ENCODE measurements around the gene PRR23E. TPM values are rescaled to one million over a fixed set of nuclear protein-coding genes. Genes with fewer than 3 reads are reported as not detected.

The PRR23E gene
- total RNA-seq, 1 donor from 2014 or later, result not detected

GRCh38 chr3:127209155-127209839 lies 16.4 kb downstream of the PRR23E start:
- H3K27ac ChIP-seq (ENCODE audit: low read depth, low read length), result no peak overlapping the region

DNA sequence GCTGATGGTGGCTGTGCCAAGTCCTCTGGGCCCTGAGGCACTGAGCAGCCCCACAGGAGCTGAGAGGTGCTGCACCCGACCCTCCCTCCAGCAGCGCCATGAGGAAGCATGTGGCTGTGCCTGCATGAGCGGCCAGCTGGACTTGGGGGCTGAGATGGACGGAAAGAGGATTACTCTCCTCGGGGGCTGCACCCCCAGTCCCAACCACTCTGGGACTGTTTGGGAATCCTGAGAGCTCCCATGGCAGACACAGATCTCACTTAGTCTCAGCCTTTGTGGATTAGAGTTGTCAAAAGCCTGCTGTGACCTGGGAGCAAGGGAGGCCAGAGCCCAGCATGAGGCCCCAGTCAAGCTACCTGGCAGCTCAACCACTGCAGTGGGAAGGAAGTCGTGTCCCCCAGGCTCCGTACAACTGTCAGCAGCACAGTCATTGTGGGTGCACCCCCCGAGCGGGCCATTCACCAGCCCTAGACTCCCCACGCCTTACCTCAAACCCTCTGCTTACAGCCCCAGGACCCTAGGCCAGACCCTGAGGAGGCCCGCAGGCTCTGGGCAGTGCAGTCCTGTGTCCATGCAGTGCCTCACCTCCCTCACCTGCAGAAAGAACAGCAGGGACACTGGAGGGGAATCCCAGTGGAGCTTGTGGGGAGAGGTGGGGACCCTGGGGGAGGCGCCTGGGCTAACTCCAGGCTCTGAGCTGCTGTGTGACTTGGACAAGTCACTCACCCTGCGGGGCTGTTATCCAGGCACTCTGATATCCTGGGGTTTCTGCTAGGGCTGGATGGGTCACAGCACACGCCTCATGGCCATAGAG lies 17.1 kb downstream of the PRR23E start:
- no peaks in the 10 kb centered on the region for H3K4me1 ChIP-seq (ENCODE audit: insufficient read depth, low read length)
- Mint-ChIP-seq H3K4me1 (ENCODE audit: low read depth, unreplicated experiment) (no peaks in the 10 kb centered on the region), H3K9me3 (ENCODE audit: unreplicated experiment) (no peaks in the 10 kb centered on the region), H3K36me3 (ENCODE audit: low read depth, unreplicated experiment) (no peaks in the 10 kb centered on the region), H3K27ac (ENCODE audit: unreplicated experiment) (no peak overlapping the region), H3K27me3 (ENCODE audit: low read depth, unreplicated experiment) (peaks cover 30% of the 10 kb centered on the region), H3K4me3 (ENCODE audit: unreplicated experiment) (no peak overlapping the region)
- H4K20me1 ChIP-seq (ENCODE audit: insufficient read depth, low read length), result no peaks in the 10 kb centered on the region
- H3K36me3 ChIP-seq (ENCODE audit: insufficient read depth, low read length), result no peaks in the 10 kb centered on the region
- no peak overlapping the region for H3K4me2 ChIP-seq (ENCODE audit: low read length)
- H3K9me3 ChIP-seq (ENCODE audit: insufficient read depth, low read depth, low read length), result no peaks in the 10 kb centered on the region
- TF ChIP-seq CTCF (IDR thresholded peaks at IDR 0.05; ENCODE audit: insufficient read depth, low read depth, low read length), result no peak
- H3K27ac ChIP-seq (ENCODE audit: low read depth, low read length), result no peak overlapping the region
- H3K79me2 ChIP-seq (ENCODE audit: insufficient read depth, low read length), result no peaks in the 10 kb centered on the region
- no peak overlapping the region for H3K9ac ChIP-seq (ENCODE audit: low read length)
- no peak for DNase-seq (ENCODE audit: low read depth)
- H3K4me3 ChIP-seq (ENCODE audit: insufficient read depth, low read depth, low read length), result no peak overlapping the region
- no peak overlapping the region for H2AFZ ChIP-seq (ENCODE audit: low read depth, low read length)
- FAIRE-seq, result no peak
- no peaks in the 10 kb centered on the region for H3K27me3 ChIP-seq (ENCODE audit: insufficient read depth, low read length)

More at GRCh38 chr3:127209155-127209839, 16.4 kb downstream of the PRR23E start:
- Histone ChIP-seq H3K4me2 (ENCODE audit: low read length) (no peak overlapping the region), H2AFZ (ENCODE audit: low read depth, low read length) (no peak overlapping the region), H3K27me3 (ENCODE audit: insufficient read depth, low read length) (no peaks in the 10 kb centered on the region), H3K36me3 (ENCODE audit: insufficient read depth, low read length) (no peaks in the 10 kb centered on the region), H4K20me1 (ENCODE audit: insufficient read depth, low read length) (no peaks in the 10 kb centered on the region), H3K4me3 (ENCODE audit: insufficient read depth, low read depth, low read length) (no peak overlapping the region), H3K9me3 (ENCODE audit: insufficient read depth, low read depth, low read length) (no peaks in the 10 kb centered on the region), H3K79me2 (ENCODE audit: insufficient read depth, low read length) (no peaks in the 10 kb centered on the region), H3K9ac (ENCODE audit: low read length) (no peak overlapping the region), H3K4me1 (ENCODE audit: insufficient read depth, low read length) (no peaks in the 10 kb centered on the region)
- DNase-seq (ENCODE audit: low read depth) (no peak), FAIRE-seq (no peak)
- Mint-ChIP-seq H3K4me3 (ENCODE audit: unreplicated experiment) (no peak overlapping the region), H3K9me3 (ENCODE audit: unreplicated experiment) (no peaks in the 10 kb centered on the region), H3K4me1 (ENCODE audit: low read depth, unreplicated experiment) (no peaks in the 10 kb centered on the region), H3K27ac (ENCODE audit: unreplicated experiment) (no peak overlapping the region), H3K27me3 (ENCODE audit: low read depth, unreplicated experiment) (peaks cover 32% of the 10 kb centered on the region), H3K36me3 (ENCODE audit: low read depth, unreplicated experiment) (no peaks in the 10 kb centered on the region)
- no peak for TF ChIP-seq EZH2 (IDR thresholded peaks at IDR 0.05; ENCODE audit: insufficient read depth, low read length)
- no peak for TF ChIP-seq CTCF (IDR thresholded peaks at IDR 0.05; ENCODE audit: insufficient read depth, low read depth, low read length)

- H3K9ac ChIP-seq (ENCODE audit: low read length), result no peak overlapping the region
- FAIRE-seq (no peak), DNase-seq (ENCODE audit: low read depth) (no peak)
- H3K36me3 ChIP-seq (ENCODE audit: insufficient read depth, low read length), result no peaks in the 10 kb centered on the region
- no peak overlapping the region for H3K4me3 ChIP-seq (ENCODE audit: insufficient read depth, low read depth, low read length)
- no peaks in the 10 kb centered on the region for H4K20me1 ChIP-seq (ENCODE audit: insufficient read depth, low read length)
- H3K4me1 ChIP-seq (ENCODE audit: insufficient read depth, low read length), result no peaks in the 10 kb centered on the region
- Mint-ChIP-seq H3K4me3 (ENCODE audit: unreplicated experiment) (no peak overlapping the region), H3K27ac (ENCODE audit: unreplicated experiment) (peak overlapping the region; percentile 34), H3K4me1 (ENCODE audit: low read depth, unreplicated experiment) (no peaks in the 10 kb centered on the region), H3K27me3 (ENCODE audit: low read depth, unreplicated experiment) (peaks cover 26% of the 10 kb centered on the region), H3K9me3 (ENCODE audit: unreplicated experiment) (no peaks in the 10 kb centered on the region), H3K36me3 (ENCODE audit: low read depth, unreplicated experiment) (no peaks in the 10 kb centered on the region)
- H3K27me3 ChIP-seq (ENCODE audit: insufficient read depth, low read length), result no peaks in the 10 kb centered on the region
- no peaks in the 10 kb centered on the region for H3K79me2 ChIP-seq (ENCODE audit: insufficient read depth, low read length)
- H3K27ac ChIP-seq (ENCODE audit: low read depth, low read length), result no peak overlapping the region
- no peak for TF ChIP-seq CTCF (IDR thresholded peaks at IDR 0.05; ENCODE audit: insufficient read depth, low read depth, low read length)
- TF ChIP-seq EZH2 (IDR thresholded peaks at IDR 0.05; ENCODE audit: insufficient read depth, low read length), result no peak
- H2AFZ ChIP-seq (ENCODE audit: low read depth, low read length), result no peak overlapping the region
- H3K4me2 ChIP-seq (ENCODE audit: low read length), result no peak overlapping the region
- H3K9me3 ChIP-seq (ENCODE audit: insufficient read depth, low read depth, low read length), result no peaks in the 10 kb centered on the region
These were observed 17.7 kb downstream of the PRR23E start for GRCh38 chr3:127210654-127210943.

Measured in astrocyte (in vitro differentiated cells and primary cell).